Fibroblast of mammary gland (primary cell): ENCODE measurements around the gene ZNF280B.
"Not testable (repeated sequence)": the region's sequence is repeated elsewhere in the genome, so short reads cannot be mapped to it uniquely, and the experiment has no call there.

ENCODE experiments used
- DNase-seq: peaks from one replicate; pipeline ENCODE4 v3.0.0-alpha.2; 2010; ENCODE audit warnings: low read depth
- H3K4me3 ChIP-seq: 2 replicates; pipeline ENCODE4 v1.5.1; 2011; ENCODE audit warnings: low read depth, mild to moderate bottlenecking, low read length, moderate library complexity; ENCODE audit not compliant: control insufficient read depth
- CTCF ChIP-seq: conservative IDR thresholded peaks from 2 replicates; pipeline ENCODE4 v1.5.1; 2011; ENCODE audit warnings: low read depth, low read length, inconsistent platforms; ENCODE audit not compliant: control insufficient read depth, insufficient read depth

ZNF280B gene

GRCh38 chr22:22478470-22478869 is 30.1 kb downstream of the ZNF280B start:
- no peak for TF ChIP-seq CTCF
- DNase-seq = no peak

GRCh38 chr22:22474733-22475132 is 33.8 kb downstream of the ZNF280B start:
- H3K4me3 ChIP-seq = no peak overlapping the region
- DNase-seq = no peak
- no peak for TF ChIP-seq CTCF

More at GRCh38 chr22:22478470-22478869, 30.1 kb downstream of the ZNF280B start:
- no peak overlapping the region for H3K4me3 ChIP-seq

GRCh38 chr22:22471104-22471503 is 37.4 kb downstream of the ZNF280B start:
- not testable (repeated sequence) for DNase-seq, H3K4me3 ChIP-seq

- no peak for DNase-seq
- H3K4me3 ChIP-seq = no peak overlapping the region
- TF ChIP-seq CTCF = no peak
Observed at GRCh38 chr22:22469527-22469926, 39.0 kb downstream of the ZNF280B start.

- DNase-seq = not testable (repeated sequence)
Observed at GRCh38 chr22:22468794-22469469, 39.6 kb downstream of the ZNF280B start.

GRCh38 chr22:22467112-22467511 is 41.4 kb downstream of the ZNF280B start:
- DNase-seq = no peak
- H3K4me3 ChIP-seq = no peak overlapping the region
- TF ChIP-seq CTCF = no peak

More at GRCh38 chr22:22468794-22469469, 39.6 kb downstream of the ZNF280B start:
- H3K4me3 ChIP-seq = not testable (repeated sequence)

GRCh38 chr22:22465782-22466181 is 42.8 kb downstream of the ZNF280B start:
- no peak for TF ChIP-seq CTCF
- peak; percentile 56 for DNase-seq
- H3K4me3 ChIP-seq = no peak overlapping the region

GRCh38 chr22:22465094-22465602 is 43.4 kb downstream of the ZNF280B start:
- DNase-seq = no peak
- H3K4me3 ChIP-seq = no peak overlapping the region
- no peak for TF ChIP-seq CTCF
